Measurements from ENCODE around the gene ZCCHC12.

GRCh38 chrX:118864063-118864635 lies 40.5 kb downstream of the ZCCHC12 start:
- TF ChIP-seq CTCF (conservative IDR thresholded peaks at IDR 0.05; ENCODE audit: low read depth, low read length) (no peak), EZH2 (IDR thresholded peaks at IDR 0.05; ENCODE audit: borderline replicate concordance, low read depth, low read length, poor library complexity, severe bottlenecking) (no peak)

Measured in A673 (cell line).